ENCODE measurements around the gene DUOX2.
"Not testable (repeated sequence)": the region's sequence is repeated elsewhere in the genome, so short reads cannot be mapped to it uniquely, and the experiment has no call there.

DUOX2 gene

DNA sequence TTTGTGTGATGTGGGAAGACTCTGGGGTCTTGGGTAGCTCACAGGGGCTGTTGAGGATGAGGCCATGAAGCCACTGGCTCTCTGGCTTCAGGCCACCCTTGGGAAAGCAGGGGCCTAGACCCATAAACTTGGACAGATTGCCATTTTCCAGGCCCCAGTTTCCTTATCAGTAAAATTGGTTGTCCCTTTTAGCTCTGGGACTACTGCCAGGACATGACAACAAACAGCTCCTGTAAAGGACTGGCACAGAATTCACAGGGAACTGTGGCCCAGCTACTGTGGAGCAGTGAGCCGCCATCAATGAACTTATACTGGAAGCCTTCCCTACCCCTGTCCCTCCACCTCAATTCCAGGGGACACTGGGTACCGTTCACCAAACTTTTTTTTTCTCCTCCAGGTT is 36.6 kb downstream of the DUOX2 start:
- not testable (repeated sequence) for DNase-seq (ENCODE audit: extremely low read depth in 1 of 2, low read depth in 1 of 2)

DNA sequence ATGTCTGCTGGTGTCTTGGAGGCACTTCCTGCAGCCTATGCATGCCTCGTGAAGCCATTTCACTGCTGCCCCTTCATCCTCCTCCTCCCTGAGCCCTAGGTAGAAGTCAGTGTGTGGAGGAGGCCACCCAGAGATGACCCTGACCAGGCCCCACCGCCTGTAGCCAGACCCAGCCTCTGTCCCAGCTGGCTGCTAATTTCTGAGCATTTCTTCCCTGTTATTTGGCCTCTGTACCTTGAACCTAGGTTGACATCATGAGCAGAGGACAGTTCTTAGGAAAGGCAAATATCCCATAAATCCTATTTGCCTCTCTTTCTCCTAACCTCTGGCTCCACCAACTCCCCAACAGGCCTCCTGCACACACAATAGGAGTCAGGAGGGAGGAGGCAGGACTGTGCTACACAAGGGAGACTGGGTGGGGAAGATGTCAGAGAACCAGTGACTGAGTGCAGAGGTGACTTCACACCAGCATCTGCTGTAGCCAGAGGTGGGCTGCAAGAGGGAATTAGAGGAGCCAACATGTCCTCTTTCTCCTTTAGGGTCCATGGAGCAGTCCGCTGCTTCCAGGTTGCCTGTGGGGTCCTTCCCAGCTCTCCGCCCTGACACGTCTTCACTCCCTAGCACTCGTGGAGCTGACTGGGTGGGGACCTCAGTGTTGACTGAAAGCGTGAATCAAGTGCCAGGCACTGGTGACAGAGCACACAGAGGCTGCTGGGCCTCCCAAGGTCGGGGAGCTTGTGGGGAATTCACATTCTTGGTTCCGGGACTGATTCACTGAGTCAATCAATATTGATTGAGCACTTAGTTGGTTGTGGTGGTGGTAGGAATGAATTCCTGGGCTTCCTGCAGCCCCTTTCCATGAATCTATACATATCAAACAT is 38.3 kb downstream of the DUOX2 start:
- DNase-seq (ENCODE audit: extremely low read depth in 1 of 2, low read depth in 1 of 2), result not testable (repeated sequence)

DNA sequence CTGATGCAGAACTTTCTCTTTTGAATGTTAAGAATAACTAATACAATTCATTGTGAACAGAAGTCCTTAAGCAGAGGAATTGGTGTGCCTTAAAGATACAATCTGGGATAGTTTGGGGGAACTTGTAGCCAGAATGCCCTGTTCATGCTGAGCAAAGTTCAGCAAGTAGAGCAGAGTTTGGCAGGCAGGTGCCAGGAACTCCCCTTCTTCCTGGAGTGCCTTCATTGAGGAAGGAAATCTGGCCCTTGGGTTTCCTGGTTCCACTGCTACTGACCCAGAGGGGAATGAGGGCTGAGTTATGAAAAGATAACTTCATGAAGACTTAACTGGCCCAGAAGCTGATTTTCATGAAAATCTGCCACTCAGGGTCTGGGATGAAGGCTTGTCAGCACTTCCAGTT is 40.4 kb downstream of the DUOX2 start:
- DNase-seq (ENCODE audit: extremely low read depth in 1 of 2, low read depth in 1 of 2), result not testable (repeated sequence)

DNA sequence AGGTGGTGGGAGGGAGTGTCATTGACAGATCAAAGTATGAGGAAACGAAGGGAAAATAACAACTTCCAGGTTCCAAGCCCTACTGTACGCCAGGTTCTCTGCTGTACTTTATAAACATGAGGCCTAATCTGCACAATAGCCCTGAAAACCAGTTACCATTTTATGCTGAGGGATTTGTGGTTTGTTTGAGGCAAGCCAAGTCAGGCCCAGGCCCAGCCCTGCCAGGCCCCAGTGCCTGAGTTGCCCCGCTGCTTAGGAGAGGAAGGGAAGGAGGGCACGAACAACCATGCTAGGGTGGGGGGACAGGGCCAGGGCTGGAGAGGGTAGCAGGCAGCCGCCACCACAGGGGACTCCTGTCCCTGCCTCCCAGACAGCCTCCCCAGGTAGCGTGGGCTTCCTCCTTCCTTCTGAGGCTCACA is 44.0 kb downstream of the DUOX2 start:
- DNase-seq (ENCODE audit: extremely low read depth in 1 of 2, low read depth in 1 of 2), result not testable (repeated sequence)

DNA sequence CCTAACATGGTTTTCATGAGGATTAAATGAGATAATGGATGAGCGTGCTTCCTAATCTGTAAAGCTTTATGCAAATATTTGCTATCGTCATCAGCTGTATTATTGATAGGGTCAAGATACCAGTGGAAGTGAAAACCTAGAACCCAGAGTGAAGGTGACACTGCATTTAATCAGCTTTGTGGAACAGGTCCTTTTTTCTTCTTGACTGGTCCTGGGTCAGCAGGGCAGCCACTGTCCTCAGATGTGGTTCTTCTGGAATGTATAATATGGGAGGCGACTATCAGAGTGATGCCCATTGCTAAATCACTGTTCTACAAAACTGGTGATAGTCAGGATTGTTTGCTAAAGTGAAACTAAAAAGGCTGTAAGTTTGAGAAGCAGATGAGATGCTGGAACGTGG is 49.6 kb downstream of the DUOX2 start:
- DNase-seq (ENCODE audit: extremely low read depth in 1 of 2, low read depth in 1 of 2), result no peak

DNA sequence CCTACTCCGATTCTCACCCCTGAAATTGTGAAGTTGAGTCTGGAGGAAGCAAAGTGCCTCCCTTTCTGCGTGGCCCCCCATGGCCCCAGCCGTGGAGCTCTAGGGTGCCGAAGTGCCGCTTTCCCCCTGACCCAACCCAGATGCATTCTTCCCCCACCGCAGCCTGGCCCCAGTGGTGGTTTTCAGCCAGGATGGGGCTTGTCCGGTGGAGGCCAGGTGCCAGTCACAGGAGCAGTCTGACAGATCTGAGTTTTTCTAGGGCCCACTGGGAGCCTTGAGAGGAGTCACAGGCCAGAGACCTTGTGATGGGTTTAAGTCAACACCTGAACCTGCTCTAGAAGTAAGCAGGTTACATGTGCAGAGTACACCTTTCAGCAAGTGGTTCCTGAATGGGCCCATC is 51.7 kb downstream of the DUOX2 start:
- not testable (repeated sequence) for DNase-seq (ENCODE audit: extremely low read depth in 1 of 2, low read depth in 1 of 2)

DNA sequence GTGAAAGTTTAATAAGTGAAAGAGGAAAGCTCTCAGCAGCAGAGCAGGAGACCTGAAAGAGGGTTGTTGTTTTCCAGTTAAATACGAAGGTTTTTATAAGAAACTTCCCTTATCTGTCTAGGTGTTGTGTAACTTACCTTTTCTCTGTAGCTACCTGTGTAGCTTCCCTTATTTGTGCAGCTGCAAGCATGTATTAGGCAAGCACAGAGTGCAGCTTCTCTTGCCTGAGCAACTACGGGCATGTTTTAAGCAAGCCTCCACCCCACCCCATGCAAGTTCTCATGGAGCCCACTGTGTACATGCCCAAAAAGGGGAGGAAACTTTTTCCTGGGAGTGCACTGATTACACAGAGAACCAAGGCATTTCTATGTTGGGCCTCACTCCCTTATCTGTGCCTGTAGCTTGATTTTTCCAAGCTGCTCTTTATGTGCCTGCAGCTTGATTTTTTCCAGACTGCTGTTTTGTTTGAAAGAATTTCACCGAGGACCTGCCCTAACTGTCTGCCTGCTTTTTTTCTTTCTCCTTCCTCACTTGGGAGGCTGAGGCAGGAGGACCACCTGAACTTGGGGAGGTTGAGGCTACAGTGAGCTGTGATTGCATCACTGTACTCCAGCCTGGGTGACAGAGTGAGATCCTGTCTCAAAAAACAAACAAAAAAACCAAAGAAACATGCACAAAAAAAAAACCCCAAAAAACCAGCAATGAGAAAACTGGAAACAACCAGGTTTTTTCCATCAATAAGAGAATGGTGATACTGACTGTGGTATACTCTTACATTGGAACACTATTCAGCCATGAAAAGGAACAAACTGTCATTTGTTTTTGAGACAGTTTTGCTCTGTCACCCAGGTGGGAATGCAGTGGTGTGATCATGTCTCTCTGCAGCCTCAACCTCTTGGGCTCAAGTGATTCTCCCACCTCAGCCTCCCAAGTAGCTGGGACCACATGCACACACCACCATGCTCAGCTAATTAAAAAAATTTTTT is 55.0 kb downstream of the DUOX2 start:
- not testable (repeated sequence) for DNase-seq (ENCODE audit: extremely low read depth in 1 of 2, low read depth in 1 of 2)

DNA sequence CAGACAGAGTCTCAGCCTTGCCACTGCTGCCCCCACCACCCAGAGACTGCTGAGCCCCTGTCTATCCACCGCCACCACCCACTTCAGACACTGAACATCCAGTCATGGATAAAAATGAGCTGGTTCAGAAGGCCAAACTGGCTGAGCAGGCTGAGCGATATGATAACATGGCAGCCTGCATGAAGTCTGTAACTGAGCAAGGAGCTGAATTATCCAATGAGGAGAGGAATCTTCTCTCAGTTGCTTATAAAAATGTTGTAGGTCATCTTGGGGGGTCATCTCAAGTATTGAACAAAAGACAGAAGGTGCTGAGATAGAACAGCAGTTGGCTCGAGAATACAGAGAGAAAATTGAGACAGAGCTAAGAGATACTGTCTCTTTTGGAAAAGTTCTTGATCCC is 61.3 kb downstream of the DUOX2 start:
- not testable (repeated sequence) for DNase-seq (ENCODE audit: extremely low read depth in 1 of 2, low read depth in 1 of 2)

DNA sequence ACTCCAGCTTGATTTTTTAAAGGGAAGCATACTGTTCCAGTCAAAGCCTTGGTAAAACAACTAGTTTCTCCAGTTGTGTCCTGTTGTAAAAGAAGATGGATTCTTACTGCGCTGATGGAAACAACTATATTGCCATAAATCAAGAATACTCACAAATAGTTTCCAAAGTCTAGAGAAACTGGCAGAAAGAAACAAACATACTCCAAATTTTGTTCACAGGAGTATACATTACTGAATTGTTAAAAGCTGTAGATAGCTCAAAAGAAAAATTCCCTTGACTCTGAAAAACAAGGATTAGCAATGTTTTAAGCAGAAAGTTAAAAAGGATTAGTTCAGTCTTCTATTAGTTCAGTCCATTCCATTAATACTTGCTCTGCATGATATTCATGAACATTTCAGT is 63.4 kb downstream of the DUOX2 start:
- no peak for DNase-seq (ENCODE audit: extremely low read depth in 1 of 2, low read depth in 1 of 2)

DNA sequence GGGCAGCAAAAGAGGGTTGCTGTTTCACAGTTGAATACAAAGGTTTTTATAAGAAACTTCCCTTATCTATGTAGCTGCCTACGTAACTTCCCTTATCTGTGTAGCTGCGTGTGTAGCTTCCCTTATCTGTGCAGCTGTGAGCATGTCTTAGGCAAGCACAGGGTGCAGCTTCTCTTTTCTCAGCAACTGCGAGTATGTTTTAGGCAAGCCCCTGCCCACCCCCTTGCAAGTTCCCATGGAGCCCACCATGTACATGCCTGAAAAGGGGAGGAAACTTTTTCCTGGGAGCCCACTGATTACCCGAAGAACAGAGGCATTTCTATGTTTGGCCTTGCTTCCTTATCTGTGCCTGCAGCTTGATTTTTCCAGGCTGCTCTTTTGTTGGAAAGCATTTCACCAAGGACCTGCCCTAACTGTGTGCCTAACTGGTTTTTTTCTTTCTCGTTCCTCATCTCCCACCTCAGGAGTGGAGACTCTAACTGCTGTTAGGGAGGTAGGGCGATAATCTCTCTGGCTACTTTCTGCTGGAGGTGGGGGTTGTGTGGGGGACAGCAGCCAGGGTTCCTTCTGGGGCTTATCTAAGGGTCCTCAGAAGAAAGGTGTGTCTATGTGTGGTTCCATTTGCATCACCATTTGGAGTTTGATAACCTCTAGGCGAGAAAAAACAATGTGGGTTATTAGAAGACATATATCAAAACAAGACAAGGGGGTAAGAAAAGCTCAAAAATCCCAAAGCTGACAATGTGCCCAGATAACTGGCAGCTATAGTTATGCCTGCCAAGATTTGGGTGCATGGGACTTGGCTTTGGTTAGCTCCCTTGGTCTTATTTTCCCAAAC is 65.0 kb downstream of the DUOX2 start:
- DNase-seq (ENCODE audit: extremely low read depth in 1 of 2, low read depth in 1 of 2), result no peak

DNA sequence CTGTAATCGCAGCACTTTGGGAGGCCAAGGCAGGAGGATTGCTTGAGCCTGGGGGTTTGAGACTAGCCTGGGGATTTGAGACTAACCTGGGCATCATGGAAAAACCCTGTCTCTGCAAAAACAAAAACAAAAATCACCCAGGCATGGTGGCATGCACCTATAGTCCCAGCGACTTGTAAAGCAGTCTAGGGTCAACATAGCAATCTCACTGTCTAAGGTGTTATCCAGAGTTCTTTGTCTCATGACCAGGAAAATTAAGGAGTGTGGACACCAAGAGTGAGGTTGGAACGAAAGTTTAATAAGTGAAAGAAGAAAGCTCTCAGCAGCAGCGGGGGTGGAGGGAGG is 65.6 kb downstream of the DUOX2 start:
- not testable (repeated sequence) for DNase-seq (ENCODE audit: extremely low read depth in 1 of 2, low read depth in 1 of 2)

DNA sequence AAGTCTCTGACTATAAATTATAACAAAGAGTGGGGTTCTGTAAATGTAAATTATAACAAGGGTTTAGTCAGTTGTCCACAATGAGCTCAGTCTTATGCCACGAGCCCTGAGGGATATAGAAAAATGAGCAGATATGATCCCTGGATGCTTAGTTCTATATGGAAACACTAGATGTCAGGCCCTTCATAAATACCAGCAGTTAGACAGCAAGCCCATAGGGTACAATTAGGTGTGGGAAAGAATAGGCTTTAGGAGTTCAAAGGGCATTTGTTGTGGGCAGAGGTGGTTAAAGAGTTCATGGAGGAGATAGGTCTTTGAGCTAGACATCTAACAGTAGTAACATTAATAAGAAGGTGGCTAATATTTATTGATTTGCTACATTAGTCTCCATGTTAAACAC is 69.7 kb downstream of the DUOX2 start:
- DNase-seq (ENCODE audit: extremely low read depth in 1 of 2, low read depth in 1 of 2), result not testable (repeated sequence)

DNA sequence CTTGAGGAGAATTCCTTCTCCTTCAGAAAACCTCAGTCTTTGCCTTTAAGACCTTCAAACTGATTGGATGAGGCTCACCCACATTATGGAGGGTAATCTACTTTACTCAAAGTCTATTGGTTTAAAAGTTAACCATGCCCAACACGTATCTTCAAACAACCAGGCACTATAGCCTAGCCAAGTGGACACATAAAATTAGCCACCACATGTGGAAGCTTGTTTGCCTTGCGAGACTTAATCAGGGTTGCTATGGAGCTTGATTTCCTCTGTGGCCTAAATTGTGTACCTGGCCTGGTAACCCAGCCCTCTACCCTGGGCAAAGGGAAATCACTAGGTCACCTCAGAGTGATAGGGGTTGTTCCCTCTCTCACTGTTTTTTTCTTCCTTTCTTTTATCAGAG is 71.1 kb downstream of the DUOX2 start:
- not testable (repeated sequence) for DNase-seq (ENCODE audit: extremely low read depth in 1 of 2, low read depth in 1 of 2)

Data from stimulated activated CD8-positive, alpha-beta memory T cell treated with anti-CD3 and anti-CD28 coated beads, Interleukin-7, amount 100 ng/mL, for 48 hours (primary cell).